Gastrocnemius medialis (tissue), 4 donors: ENCODE results near the gene IL6ST. TPM values are rescaled to one million over a fixed set of nuclear protein-coding genes. Genes with fewer than 3 reads are reported as not detected.

Experiments used
- ATAC-seq, 2 donors: fragments of 150-250 bp; one replicate each; pipeline ENCODE4 v1.9.1; 2016
- DNase-seq, 2 donors: peaks; one replicate each; pipeline ENCODE4 v3.0.0-alpha.2; 2019
- H3K27ac ChIP-seq, 4 donors: fragments of 200-600 bp; sonication (generic); 1 replicate in 1 of 4; 2 replicates in 3 of 4; pipeline ENCODE4 v1.5.1; 2016 to 2018; ENCODE audit warnings: mild to moderate bottlenecking in 2 of 4, moderate library complexity in 1 of 4
- H3K27me3 ChIP-seq, 3 donors: fragments of 200-600 bp; sonication (generic) in 2 of 3; 1 replicate in 1 of 3; 2 replicates in 2 of 3; pipeline versions ENCODE4 v1.5.1 to v1.6.0; 2016 to 2019; ENCODE audit warnings: mild to moderate bottlenecking in 1 of 3, moderate library complexity in 1 of 3
- H3K36me3 ChIP-seq, 2 donors: fragments of 200-600 bp; sonication (generic) in 1 of 2; one replicate each; pipeline ENCODE4 v1.5.1; 2017 to 2018
- H3K4me1 ChIP-seq, 2 donors: fragments of 200-600 bp; sonication (generic) in 1 of 2; one replicate each; pipeline ENCODE4 v1.5.1; 2016 to 2017; ENCODE audit warnings: mild to moderate bottlenecking in 2 of 2
- H3K4me3 ChIP-seq, 4 donors: fragments of 200-600 bp; sonication (generic) in 3 of 4; 1 replicate in 1 of 4; 2 replicates in 3 of 4; pipeline ENCODE4 v1.5.1; 2016 to 2019; ENCODE audit warnings: mild to moderate bottlenecking in 2 of 4
- H3K9me3 ChIP-seq, 3 donors: fragments of 200-600 bp; sonication (generic) in 2 of 3; 1 replicate in 1 of 3; 2 replicates in 2 of 3; pipeline ENCODE4 v1.5.1; 2016 to 2019
- CTCF ChIP-seq, 5 experiments: fragments of 450-650 bp in 3 of 5; fragments of 200-600 bp in 2 of 5; sonication (generic) in 2 of 5; IDR thresholded peaks in 4 of 5; conservative IDR thresholded peaks in 1 of 5; 1 replicate in 4 of 5; 2 replicates in 1 of 5; pipeline ENCODE4 v1.5.1; 2016 to 2019; ENCODE audit warnings: antibody characterized with exemption in 5 of 5, mild to moderate bottlenecking in 3 of 5, moderate library complexity in 3 of 5
- POLR2A ChIP-seq, 2 donors: fragments of 450-650 bp; IDR thresholded peaks; one replicate each; pipeline ENCODE4 v1.6.1; 2017; ENCODE audit warnings: antibody characterized with exemption in 2 of 2, mild to moderate bottlenecking in 2 of 2, moderate library complexity in 2 of 2
- in situ Hi-C, 4 donors: fragments of 200-750 bp; cut with MboI; loops; one replicate each; pipeline versions ENCODE4 v1.15.0 to v1.8.0; 2017; ENCODE audit warnings: low sequenced_read_pairs in 4 of 4
- intact Hi-C: fragments of 100-400 bp; cut with DNase I; formaldehyde crosslinking; loops from one replicate; pipeline ENCODE4 v1.15.1; 2023; ENCODE audit warnings: low total_unique reads
- total RNA-seq, 4 donors: library from RNA; depleted of rRNA; stranded (reverse); fragments of >200 nt; gene quantifications; one replicate each; pipeline versions ENCODE4 v1.1.0 to v1.2.3, GENCODE V29; 2016

The IL6ST gene
- total RNA-seq, 4 donors from 2014 or later: 128 to 228 (median 167) TPM

GRCh38 chr5:55969956-55970355 lies 24.8 kb downstream of the IL6ST start:
- Histone ChIP-seq H3K36me3 (peaks cover 3 to 6% of the 10 kb centered on the region in 2 donors), H3K27ac (no peak overlapping the region), H3K27me3 (no peaks in the 10 kb centered on the region), H3K9me3 (no peaks in the 10 kb centered on the region), H3K4me1 (peaks cover 0 to 7% of the 10 kb centered on the region in 2 donors), H3K4me3 (no peak overlapping the region)
- DNase-seq (no peak), ATAC-seq (no peak)
- no peak for TF ChIP-seq CTCF (IDR thresholded peaks at IDR 0.05 in 4 of 5, conservative IDR thresholded peaks at IDR 0.05 in 1 of 5)
- no peak for TF ChIP-seq POLR2A (IDR thresholded peaks at IDR 0.05)
- intact Hi-C loops (no loop called here), in situ Hi-C loops (loop anchor here in 3 of 4 donors (25.0 kb wide), 2 partner anchors 658 to 683 kb away; partner anchors contain the start of genes DHX29 (in 1 of the 3) and MTREX (in 1 of the 3))

- TF ChIP-seq CTCF (IDR thresholded peaks at IDR 0.05 in 4 of 5, conservative IDR thresholded peaks at IDR 0.05 in 1 of 5) (no peak), POLR2A (IDR thresholded peaks at IDR 0.05) (no peak)
- no peak for DNase-seq
- H3K4me3 ChIP-seq: no peak overlapping the region
- in situ Hi-C loops (loop anchor here in 3 of 4 donors (25.0 kb wide), 2 partner anchors 654 to 679 kb away; partner anchors contain the start of genes DHX29 (in 1 of the 3) and MTREX (in 1 of the 3)), intact Hi-C loops (no loop called here)
- no peaks in the 10 kb centered on the region for H3K9me3 ChIP-seq
- peak in 1 of 2 donors; percentile 44 for ATAC-seq
- peaks cover 0 to 3% of the 10 kb centered on the region in 2 donors for H3K4me1 ChIP-seq
- peaks cover 3 to 24% of the 10 kb centered on the region in 2 donors for H3K36me3 ChIP-seq
- H3K27ac ChIP-seq: no peak overlapping the region
- H3K27me3 ChIP-seq: no peaks in the 10 kb centered on the region
Measured at GRCh38 chr5:55966284-55966683, 28.5 kb downstream of the IL6ST start.

GRCh38 chr5:55965525-55965924 lies 29.2 kb downstream of the IL6ST start:
- H3K36me3 ChIP-seq: peaks cover 3 to 32% of the 10 kb centered on the region in 2 donors
- ATAC-seq: no peak

DNA sequence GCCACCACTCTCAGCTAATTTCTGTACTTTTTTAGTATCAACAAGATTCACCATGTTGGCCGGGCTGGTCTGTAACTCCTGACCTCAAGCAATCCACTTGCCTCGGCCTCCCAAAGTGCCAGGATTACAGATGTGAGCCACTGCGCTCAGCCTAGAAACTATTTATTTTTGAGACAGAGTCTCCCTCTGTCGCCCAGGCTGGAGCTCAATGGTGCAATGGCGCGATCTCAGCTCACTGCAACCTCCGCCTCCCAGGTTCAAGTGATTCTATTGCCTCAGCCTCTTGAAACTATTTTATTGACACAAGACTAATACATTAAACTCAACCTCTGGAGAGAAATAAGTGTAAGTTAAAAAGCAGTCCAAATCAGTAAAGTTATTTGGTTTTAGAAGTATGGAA lies 34.0 kb downstream of the IL6ST start:
- intact Hi-C loops: no loop called here
- Histone ChIP-seq H3K36me3 (peaks cover 0 to 68% of the 10 kb centered on the region in 2 donors), H3K9me3 (no peaks in the 10 kb centered on the region), H3K4me3 (no peak overlapping the region), H3K27ac (no peak overlapping the region), H3K27me3 (no peaks in the 10 kb centered on the region), H3K4me1 (no peaks in the 10 kb centered on the region)
- ATAC-seq (no peak), DNase-seq (no peak)
- no peak for TF ChIP-seq CTCF (IDR thresholded peaks at IDR 0.05 in 4 of 5, conservative IDR thresholded peaks at IDR 0.05 in 1 of 5)
- TF ChIP-seq POLR2A (IDR thresholded peaks at IDR 0.05): no peak
- in situ Hi-C loops: loop anchor here in 3 of 4 donors (25.0 kb wide), 2 partner anchors 648 to 673 kb away; partner anchors contain the start of genes DHX29 (in 1 of the 3) and MTREX (in 1 of the 3)

More at GRCh38 chr5:55965525-55965924, 29.2 kb downstream of the IL6ST start:
- Histone ChIP-seq H3K4me1 (peaks cover 0 to 3% of the 10 kb centered on the region in 2 donors), H3K4me3 (no peak overlapping the region), H3K27me3 (no peaks in the 10 kb centered on the region), H3K9me3 (no peaks in the 10 kb centered on the region), H3K27ac (no peak overlapping the region)
- in situ Hi-C loops: loop anchor here in 3 of 4 donors (25.0 kb wide), 2 partner anchors 653 to 678 kb away; partner anchors contain the start of genes DHX29 (in 1 of the 3) and MTREX (in 1 of the 3)
- TF ChIP-seq CTCF (IDR thresholded peaks at IDR 0.05 in 4 of 5, conservative IDR thresholded peaks at IDR 0.05 in 1 of 5): no peak
- TF ChIP-seq POLR2A (IDR thresholded peaks at IDR 0.05): no peak
- no peak for DNase-seq
- intact Hi-C loops: no loop called here
